Neural progenitor cell (in vitro differentiated cells): ENCODE results near the gene PSMB7.
"Not testable (repeated sequence)": the region's sequence is repeated elsewhere in the genome, so short reads cannot be mapped to it uniquely, and the experiment has no call there.

ENCODE experiments used
- EZH2 ChIP-seq: fragments of 200-600 bp; sonication (generic); IDR thresholded peaks from 2 replicates; pipeline ENCODE4 v1.6.1; 2017; ENCODE audit warnings: antibody characterized with exemption, mild to moderate bottlenecking, moderate library complexity
- TF ChIP-seq, protein P1 (sequence below): fragments of 200-600 bp; sonication (generic); IDR thresholded peaks from 2 replicates; pipeline ENCODE4 v1.5.1; 2017; ENCODE audit warnings: antibody characterized with exemption, mild to moderate bottlenecking

DNA sequence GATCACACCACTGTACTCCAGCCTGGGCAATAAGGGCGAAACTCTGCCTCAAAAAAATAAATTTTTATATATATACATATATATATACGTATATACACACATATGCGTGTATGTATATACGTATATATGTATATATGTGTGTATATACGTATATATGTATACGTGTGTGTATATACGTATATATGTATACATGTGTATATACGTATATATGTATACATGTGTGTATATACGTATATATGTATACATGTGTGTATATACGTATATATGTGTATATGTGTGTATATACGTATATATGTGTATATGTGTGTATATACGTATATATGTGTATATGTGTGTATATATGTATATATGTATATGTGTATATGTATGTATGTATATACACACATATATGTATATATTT is 10.5 kb upstream of the PSMB7 start:
- TF ChIP-seq, protein P1, sequence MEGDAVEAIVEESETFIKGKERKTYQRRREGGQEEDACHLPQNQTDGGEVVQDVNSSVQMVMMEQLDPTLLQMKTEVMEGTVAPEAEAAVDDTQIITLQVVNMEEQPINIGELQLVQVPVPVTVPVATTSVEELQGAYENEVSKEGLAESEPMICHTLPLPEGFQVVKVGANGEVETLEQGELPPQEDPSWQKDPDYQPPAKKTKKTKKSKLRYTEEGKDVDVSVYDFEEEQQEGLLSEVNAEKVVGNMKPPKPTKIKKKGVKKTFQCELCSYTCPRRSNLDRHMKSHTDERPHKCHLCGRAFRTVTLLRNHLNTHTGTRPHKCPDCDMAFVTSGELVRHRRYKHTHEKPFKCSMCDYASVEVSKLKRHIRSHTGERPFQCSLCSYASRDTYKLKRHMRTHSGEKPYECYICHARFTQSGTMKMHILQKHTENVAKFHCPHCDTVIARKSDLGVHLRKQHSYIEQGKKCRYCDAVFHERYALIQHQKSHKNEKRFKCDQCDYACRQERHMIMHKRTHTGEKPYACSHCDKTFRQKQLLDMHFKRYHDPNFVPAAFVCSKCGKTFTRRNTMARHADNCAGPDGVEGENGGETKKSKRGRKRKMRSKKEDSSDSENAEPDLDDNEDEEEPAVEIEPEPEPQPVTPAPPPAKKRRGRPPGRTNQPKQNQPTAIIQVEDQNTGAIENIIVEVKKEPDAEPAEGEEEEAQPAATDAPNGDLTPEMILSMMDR = not testable (repeated sequence)
- not testable (repeated sequence) for TF ChIP-seq EZH2
